MM.1S (cell line): Measurements from ENCODE around the gene MUC12.

Source experiments
- DNase-seq: peaks from one replicate; pipeline ENCODE4 v3.0.0-alpha.2; 2015
- H2AFZ ChIP-seq: fragments of 300-600 bp; sonication (generic); 2 replicates; pipeline ENCODE4 v1.6.0; 2016; ENCODE audit warnings: antibody characterized with exemption, low read length
- H3F3A ChIP-seq: fragments of 300-600 bp; sonication (generic); 2 replicates; pipeline ENCODE4 v1.6.1; 2016; ENCODE audit warnings: mild to moderate bottlenecking, antibody characterized with exemption, low read length, moderate library complexity, mixed read lengths; ENCODE audit not compliant: insufficient read depth
- H3K27ac ChIP-seq: fragments of 300-600 bp; sonication (generic); 2 replicates; pipeline ENCODE4 v1.5.1; 2016; ENCODE audit warnings: mild to moderate bottlenecking, low read length
- H3K27me3 ChIP-seq: fragments of 300-600 bp; sonication (generic); replicated peaks from 2 replicates; pipeline ENCODE4 v1.6.0; 2016; ENCODE audit warnings: low read length; ENCODE audit not compliant: insufficient read depth
- H3K36me3 ChIP-seq: fragments of 300-600 bp; sonication (generic); replicated peaks from 2 replicates; pipeline ENCODE4 v1.6.1; 2016; ENCODE audit warnings: mild to moderate bottlenecking, low read length, mixed read lengths; ENCODE audit not compliant: insufficient read depth
- H3K4me1 ChIP-seq: fragments of 300-600 bp; sonication (generic); 2 replicates; pipeline ENCODE4 v1.6.1; 2016; ENCODE audit warnings: low read length, mixed read lengths
- H3K4me2 ChIP-seq: fragments of 300-600 bp; sonication (generic); 2 replicates; pipeline ENCODE4 v1.6.0; 2016; ENCODE audit warnings: low read depth, low read length
- H3K4me3 ChIP-seq: fragments of 300-600 bp; sonication (generic); 2 replicates; pipeline ENCODE4 v1.5.1; 2016; ENCODE audit warnings: low read length, mixed read lengths
- H3K79me2 ChIP-seq: fragments of 300-600 bp; sonication (generic); 2 replicates; pipeline ENCODE4 v1.6.1; 2016; ENCODE audit warnings: mixed run types, low read length, mixed read lengths
- H3K9ac ChIP-seq: fragments of 300-600 bp; sonication (generic); 2 replicates; pipeline ENCODE4 v1.6.1; 2016; ENCODE audit warnings: low read length, mixed read lengths
- H3K9me2 ChIP-seq: fragments of 300-600 bp; sonication (generic); replicated peaks from 2 replicates; pipeline ENCODE4 v1.6.1; 2016; ENCODE audit warnings: mild to moderate bottlenecking, low read length, mixed read lengths; ENCODE audit not compliant: insufficient read depth
- H3K9me3 ChIP-seq: fragments of 300-600 bp; sonication (generic); replicated peaks from 2 replicates; pipeline ENCODE4 v1.6.1; 2016; ENCODE audit warnings: mild to moderate bottlenecking, low read length, mixed read lengths; ENCODE audit not compliant: insufficient read depth
- H4K20me1 ChIP-seq: fragments of 300-600 bp; sonication (generic); 2 replicates; pipeline ENCODE4 v1.6.1; 2016; ENCODE audit warnings: mild to moderate bottlenecking, low read length, moderate library complexity, mixed read lengths; ENCODE audit not compliant: insufficient read depth
- CTCF ChIP-seq: fragments of 300-600 bp; sonication (generic); IDR thresholded peaks from 2 replicates; pipeline ENCODE4 v1.5.1; 2016; ENCODE audit warnings: antibody characterized with exemption, low read length, mixed read lengths
- EZH2 ChIP-seq: fragments of 300-600 bp; sonication (generic); optimal IDR thresholded peaks from 2 replicates; pipeline ENCODE3; 2017; ENCODE audit warnings: low read depth, mild to moderate bottlenecking, antibody characterized with exemption, low read length, mixed read lengths
- EZH2phosphoT487 ChIP-seq: fragments of 300-600 bp; sonication (generic); IDR thresholded peaks from 2 replicates; pipeline ENCODE4 v1.6.1; 2018; ENCODE audit warnings: antibody characterized with exemption, low read length

Gene MUC12

GRCh38 chr7:100968650-100969049 lies 715 bp upstream of the MUC12 start:
- H3K9me2 ChIP-seq, result no peaks in the 10 kb centered on the region

GRCh38 chr7:100971111-100972001 lies 2.0 kb downstream of the MUC12 start:
- Histone ChIP-seq H3K4me1 (no peaks in the 10 kb centered on the region), H3K9me2 (no peaks in the 10 kb centered on the region), H3K9me3 (no peaks in the 10 kb centered on the region), H3K9ac (no peak overlapping the region), H3K27me3 (peaks cover 70% of the 10 kb centered on the region), H3K4me3 (no peak overlapping the region), H3K36me3 (no peaks in the 10 kb centered on the region), H4K20me1 (no peaks in the 10 kb centered on the region), H2AFZ (no peak overlapping the region), H3F3A (no peaks in the 10 kb centered on the region), H3K4me2 (no peak overlapping the region), H3K27ac (no peak overlapping the region), H3K79me2 (no peaks in the 10 kb centered on the region)
- TF ChIP-seq EZH2phosphoT487 (no peak), EZH2 (no peak)
- DNase-seq, result no peak

More at GRCh38 chr7:100968650-100969049, 715 bp upstream of the MUC12 start:
- Histone ChIP-seq H3K9ac (no peak overlapping the region), H3K4me3 (no peak overlapping the region), H3K27me3 (peaks cover 75% of the 10 kb centered on the region), H3K27ac (no peak overlapping the region), H3K4me1 (no peaks in the 10 kb centered on the region), H2AFZ (no peak overlapping the region), H3F3A (no peaks in the 10 kb centered on the region), H3K36me3 (no peaks in the 10 kb centered on the region), H3K9me3 (no peaks in the 10 kb centered on the region), H3K4me2 (no peak overlapping the region), H3K79me2 (no peaks in the 10 kb centered on the region), H4K20me1 (no peaks in the 10 kb centered on the region)
- DNase-seq, result no peak
- no peak for TF ChIP-seq CTCF
- TF ChIP-seq EZH2, result no peak
- no peak for TF ChIP-seq EZH2phosphoT487

GRCh38 chr7:100972002-100972347 lies 2.6 kb downstream of the MUC12 start:
- H3F3A ChIP-seq, result no peaks in the 10 kb centered on the region
- no peak for DNase-seq
- H3K9me3 ChIP-seq, result no peaks in the 10 kb centered on the region
- H3K4me2 ChIP-seq, result no peak overlapping the region
- no peak overlapping the region for H3K9ac ChIP-seq
- H3K9me2 ChIP-seq, result no peaks in the 10 kb centered on the region
- no peaks in the 10 kb centered on the region for H3K79me2 ChIP-seq
- peaks cover 65% of the 10 kb centered on the region for H3K27me3 ChIP-seq
- no peaks in the 10 kb centered on the region for H3K4me1 ChIP-seq
- TF ChIP-seq EZH2phosphoT487, result no peak
- no peak overlapping the region for H2AFZ ChIP-seq
- H3K36me3 ChIP-seq, result no peaks in the 10 kb centered on the region
- no peak overlapping the region for H3K4me3 ChIP-seq
- no peak overlapping the region for H3K27ac ChIP-seq
- no peaks in the 10 kb centered on the region for H4K20me1 ChIP-seq

- Histone ChIP-seq H3K79me2 (no peaks in the 10 kb centered on the region), H3K4me1 (no peaks in the 10 kb centered on the region), H3K9ac (no peak overlapping the region), H4K20me1 (no peaks in the 10 kb centered on the region), H3K4me2 (no peak overlapping the region), H3K36me3 (no peaks in the 10 kb centered on the region), H3K27me3 (peaks cover 50% of the 10 kb centered on the region), H3K9me2 (no peaks in the 10 kb centered on the region), H3K27ac (no peak overlapping the region), H3K9me3 (no peaks in the 10 kb centered on the region), H2AFZ (no peak overlapping the region), H3K4me3 (no peak overlapping the region), H3F3A (no peaks in the 10 kb centered on the region)
- DNase-seq, result no peak
- TF ChIP-seq EZH2 (no peak), CTCF (no peak), EZH2phosphoT487 (no peak)
Observed at GRCh38 chr7:100974021-100974420, 4.7 kb downstream of the MUC12 start.
